Testis (tissue), 3 donors: ENCODE measurements around the gene TM4SF20. TPM values are rescaled to one million over a fixed set of nuclear protein-coding genes. Genes with fewer than 3 reads are reported as not detected.

Experiments used
- DNase-seq: peaks from one replicate; pipeline ENCODE4 v3.0.0-alpha.2; 2019
- H3K27ac ChIP-seq, 2 donors: fragments of 200-600 bp; sonication (generic); one replicate each; pipeline ENCODE4 v1.5.1; 2019
- H3K27me3 ChIP-seq: fragments of 200-600 bp; sonication (generic); one replicate; pipeline ENCODE4 v1.5.1; 2019
- H3K36me3 ChIP-seq: fragments of 200-600 bp; sonication (generic); one replicate; pipeline ENCODE4 v1.5.1; 2017; ENCODE audit warnings: low read depth; ENCODE audit errors: missing control alignments
- H3K4me1 ChIP-seq: fragments of 200-600 bp; sonication (generic); one replicate; pipeline ENCODE4 v1.5.1; 2019
- H3K4me3 ChIP-seq, 2 donors: fragments of 200-600 bp; sonication (generic); one replicate each; pipeline ENCODE4 v1.5.1; 2017 to 2019
- H3K9me3 ChIP-seq: fragments of 200-600 bp; sonication (generic); one replicate; pipeline ENCODE4 v1.5.1; 2017
- CTCF ChIP-seq, 3 experiments: fragments of 450-650 bp in 2 of 3; fragments of 200-600 bp in 1 of 3; sonication (generic) in 1 of 3; IDR thresholded peaks; one replicate each; pipeline ENCODE4 v1.5.1; 2016 to 2019; ENCODE audit warnings: antibody characterized with exemption in 3 of 3, mild to moderate bottlenecking in 2 of 3, moderate library complexity in 1 of 3
- POLR2A ChIP-seq: fragments of 450-650 bp; IDR thresholded peaks from one replicate; pipeline ENCODE4 v1.6.1; 2017; ENCODE audit warnings: antibody characterized with exemption, mild to moderate bottlenecking, moderate library complexity
- WGBS, 2 donors: methylation state at CpG; one replicate each; pipeline ENCODE4 v1.1.5; 2018; 5-methylcytosine and 5-hydroxymethylcytosine counted together
- intact Hi-C: fragments of 100-400 bp; cut with DNase I; formaldehyde crosslinking; loops from one replicate; pipeline ENCODE4 v1.15.1; 2023; ENCODE audit warnings: low total_unique reads
- polyA plus RNA-seq: library from polyadenylated mRNA; stranded (reverse); fragments of 350-450 nt; fragmentation: Illumina TruSeq; extraction: RNeasy Lipid Tissue Mini Kit (QIAGEN cat#74804); gene quantifications from one replicate; pipeline ENCODE4 v1.2.3, GENCODE V29; 2014; ENCODE audit warnings: low read depth, low replicate concordance; ENCODE audit not compliant: insufficient read depth
- total RNA-seq, 2 donors: library from RNA; depleted of rRNA; stranded (reverse); fragments of >200 nt; gene quantifications; one replicate each; pipeline ENCODE4 v1.2.3, GENCODE V29; 2016

The TM4SF20 gene
- total and polyA plus RNA-seq, 3 donors from 2014 or later = 0.79 to 5.5 (median 2.2) TPM

DNA sequence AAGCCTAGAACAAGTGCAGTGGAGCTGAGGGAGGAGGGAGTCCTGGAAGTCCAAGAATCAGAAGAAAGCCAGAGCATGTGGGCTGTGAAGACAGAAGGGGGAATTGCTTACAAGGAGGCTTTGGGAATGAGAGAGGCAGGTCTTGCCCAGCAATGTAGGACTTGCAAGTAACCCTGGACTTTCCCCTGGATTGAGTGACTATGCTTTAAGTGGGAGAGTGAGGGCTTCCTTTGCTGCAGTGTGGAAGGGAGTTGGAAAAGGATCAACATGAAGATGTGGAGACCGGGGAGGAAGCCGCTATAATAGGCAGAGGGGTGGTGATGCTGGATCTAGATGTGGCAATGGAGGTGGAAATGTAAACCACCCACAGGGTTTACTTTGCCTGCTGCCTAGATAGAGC lies 22.4 kb upstream of the TM4SF20 start:
- intact Hi-C loops = no loop called here
- Histone ChIP-seq H3K4me3 (no peak overlapping the region), H3K27me3 (no peaks in the 10 kb centered on the region), H3K36me3 (no peaks in the 10 kb centered on the region), H3K4me1 (peaks cover 3% of the 10 kb centered on the region), H3K9me3 (no peaks in the 10 kb centered on the region), H3K27ac (no peak overlapping the region)
- TF ChIP-seq POLR2A (no peak), CTCF (IDR thresholded peaks at IDR 0.05) (no peak)
- WGBS, 2 donors = 74 to 80% methylated on average over 2 of the region's 2 CpGs
- DNase-seq = no peak

DNA sequence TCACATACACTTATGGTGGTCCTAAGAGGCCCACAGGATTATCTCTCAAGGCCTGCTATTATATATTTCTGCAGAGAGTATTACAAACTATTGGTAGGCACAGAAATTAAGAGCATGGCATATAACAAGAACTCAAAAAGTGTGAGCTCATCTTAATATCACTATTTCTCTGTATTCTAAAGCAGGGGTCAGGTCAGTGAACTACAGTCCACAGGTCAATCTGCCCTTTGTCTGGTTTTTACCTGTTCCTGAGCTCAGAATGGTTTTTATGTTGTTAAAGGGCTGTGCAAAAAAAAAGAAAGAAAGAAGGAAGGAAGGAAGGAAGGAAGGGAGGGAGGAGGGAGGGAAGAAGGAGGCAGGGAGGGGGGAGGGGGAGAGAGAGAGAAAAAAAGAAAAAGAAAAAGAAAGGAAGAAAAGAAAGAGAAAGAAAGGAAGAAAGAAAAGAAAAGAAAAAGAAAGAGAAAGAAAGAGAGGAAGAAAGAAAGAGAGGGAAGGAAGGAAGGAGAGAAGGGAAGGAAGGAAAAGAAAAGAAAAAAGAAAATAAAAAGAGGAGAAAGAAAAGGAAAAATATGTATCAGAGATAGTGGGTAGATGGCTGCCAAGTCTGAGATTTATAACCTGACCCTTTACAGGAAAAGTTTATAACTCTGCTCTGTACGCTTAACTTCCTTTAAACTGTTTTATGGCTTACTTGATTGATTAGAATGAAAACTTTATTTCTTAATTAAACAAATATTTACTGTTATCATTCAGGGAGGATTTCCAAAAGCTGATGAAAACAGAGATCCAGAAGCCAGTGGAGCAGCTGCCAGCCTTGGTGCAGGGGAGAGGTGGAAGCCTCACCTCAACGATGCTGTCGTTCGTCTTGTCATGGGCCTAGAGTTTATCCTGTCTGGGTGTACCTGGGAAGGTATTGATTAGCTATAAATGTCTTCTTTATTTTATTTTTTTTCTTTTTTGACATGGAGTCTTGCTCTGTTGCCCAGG lies 19.9 kb upstream of the TM4SF20 start:
- WGBS, 2 donors = 63 to 84% methylated on average over 4 of the region's 4 CpGs
- Histone ChIP-seq H3K27me3 (no peaks in the 10 kb centered on the region), H3K27ac (no peak overlapping the region), H3K4me3 (no peak overlapping the region), H3K36me3 (no peaks in the 10 kb centered on the region), H3K9me3 (no peaks in the 10 kb centered on the region), H3K4me1 (no peaks in the 10 kb centered on the region)
- DNase-seq = no peak
- intact Hi-C loops = no loop called here
- TF ChIP-seq POLR2A (no peak), CTCF (IDR thresholded peaks at IDR 0.05) (no peak)

- intact Hi-C loops = no loop called here
- H3K27ac ChIP-seq = no peak overlapping the region
- no peaks in the 10 kb centered on the region for H3K9me3 ChIP-seq
- H3K36me3 ChIP-seq = no peaks in the 10 kb centered on the region
- H3K4me3 ChIP-seq = no peak overlapping the region
- no peaks in the 10 kb centered on the region for H3K4me1 ChIP-seq
- TF ChIP-seq POLR2A (no peak), CTCF (IDR thresholded peaks at IDR 0.05) (no peak)
- WGBS, 2 donors = 70 to 86% methylated on average over 4 of the region's 4 CpGs
- no peaks in the 10 kb centered on the region for H3K27me3 ChIP-seq
- no peak for DNase-seq
Observed at GRCh38 chr2:227397562-227397961, 18.5 kb upstream of the TM4SF20 start.

GRCh38 chr2:227395556-227395955 lies 16.4 kb upstream of the TM4SF20 start:
- Histone ChIP-seq H3K27ac (no peak overlapping the region), H3K27me3 (no peaks in the 10 kb centered on the region), H3K9me3 (no peaks in the 10 kb centered on the region), H3K36me3 (no peaks in the 10 kb centered on the region), H3K4me3 (no peak overlapping the region), H3K4me1 (no peaks in the 10 kb centered on the region)
- TF ChIP-seq CTCF (IDR thresholded peaks at IDR 0.05) (no peak), POLR2A (no peak)
- intact Hi-C loops = no loop called here
- WGBS, 2 donors = 61 to 76% methylated on average over 1 of the region's 1 CpG
- DNase-seq = no peak

DNA sequence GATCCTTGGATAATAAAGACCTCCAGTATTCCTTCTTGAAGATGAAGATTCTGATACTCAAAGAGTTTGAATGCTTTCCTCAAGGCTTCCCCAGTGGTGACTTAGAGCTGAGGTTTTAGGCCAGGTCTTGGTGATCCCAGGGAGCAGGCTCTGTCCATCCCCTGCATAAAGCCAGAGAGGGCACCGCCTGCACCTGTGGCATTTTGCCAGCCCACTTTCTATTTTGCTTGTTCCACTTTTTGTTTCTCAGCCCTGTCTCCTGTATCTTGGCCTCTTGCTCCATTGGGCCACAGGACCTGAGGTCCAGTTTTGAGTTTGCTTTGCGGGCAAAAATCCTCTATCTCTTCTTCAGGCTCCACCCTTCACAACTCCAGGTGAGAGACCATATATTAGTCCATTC lies 15.3 kb upstream of the TM4SF20 start:
- no peaks in the 10 kb centered on the region for H3K27me3 ChIP-seq
- DNase-seq = no peak
- no peaks in the 10 kb centered on the region for H3K4me1 ChIP-seq
- intact Hi-C loops = no loop called here
- H3K9me3 ChIP-seq = no peaks in the 10 kb centered on the region
- no peak for TF ChIP-seq POLR2A
- no peak for TF ChIP-seq CTCF (IDR thresholded peaks at IDR 0.05)
- no peak overlapping the region for H3K27ac ChIP-seq
- no peak overlapping the region for H3K4me3 ChIP-seq
- 50 to 88% methylated on average over 2 of the region's 2 CpGs for WGBS, 2 donors
- no peaks in the 10 kb centered on the region for H3K36me3 ChIP-seq
